Pancreas (tissue), 10 donors: ENCODE results near the gene GFRA4. TPM values are rescaled to one million over a fixed set of nuclear protein-coding genes. Genes with fewer than 3 reads are reported as not detected.
A peak's percentile ranks its signal among the peaks of the same experiment; 100 is the strongest.

ENCODE experiments used
- ATAC-seq, 4 donors: fragments of 200-7000 bp; cut with Tn5 transposase; one replicate each; pipeline versions ENCODE4 v1.8.0 to v1.9.1; 2020; ENCODE audit warnings: mild to moderate bottlenecking in 4 of 4, moderate library complexity in 4 of 4
- DNase-seq, 6 donors: peaks; one replicate each; pipeline ENCODE4 v3.0.0-alpha.2; 2020
- FAIRE-seq: peaks from 2 replicates; lab custom pipeline; 2012; peaks lifted over from hg19 to GRCh38; lab: Jason Lieb, UNC
- H3K27ac ChIP-seq, 4 donors: fragments of 200-600 bp; sonication (generic); 1 replicate in 3 of 4; 2 replicates in 1 of 4; pipeline versions ENCODE4 v1.5.0 to v1.8.0; 2020
- H3K27me3 ChIP-seq, 4 donors: fragments of 200-600 bp; one replicate each; pipeline ENCODE4 v1.8.0; 2021
- H3K36me3 ChIP-seq, 3 donors: fragments of 200-600 bp; sonication (generic) in 1 of 3; one replicate each; pipeline versions ENCODE4 v1.5.0 to v1.8.0; 2020 to 2021
- H3K4me1 ChIP-seq, 3 donors: fragments of 200-600 bp; one replicate each; pipeline ENCODE4 v1.8.0; 2021
- H3K4me3 ChIP-seq, 4 donors: fragments of 200-600 bp; sonication (generic) in 2 of 4; one replicate each; pipeline versions ENCODE4 v1.5.0 to v1.8.0; 2020 to 2021
- H3K9me3 ChIP-seq, 4 donors: fragments of 200-600 bp; one replicate each; pipeline ENCODE4 v1.8.0; 2021
- CTCF ChIP-seq, 4 donors: fragments of 200-600 bp; sonication (generic) in 3 of 4; IDR thresholded peaks; one replicate each; pipeline versions ENCODE4 v1.5.0 to v1.8.0; 2021; ENCODE audit warnings: antibody characterized with exemption in 4 of 4
- WGBS, 2 donors: extraction: QIAGEN DNeasy Blood & Tissue Kit; methylation state at CpG; one replicate each; pipeline ENCODE4 v1.1.7; 2013; 5-methylcytosine and 5-hydroxymethylcytosine counted together
- intact Hi-C, 3 donors: fragments of 100-400 bp; cut with DNase I; formaldehyde crosslinking; loops; one replicate each; pipeline versions ENCODE4 v1.11.1 to v1.14.2; 2022
- polyA plus RNA-seq, 2 donors: library from polyadenylated mRNA; stranded (reverse); fragments of 200-250 nt; gene quantifications; one replicate each; pipeline ENCODE4 v1.2.3, GENCODE V29; 2013
- total RNA-seq, 6 donors: library from RNA; stranded (reverse); fragmentation: NEBNext Ultra II Directional in 4 of 6; extraction: Animal tissue kit (Norgen Biotek cat#: 25700) in 4 of 6; gene quantifications; one replicate each; pipeline versions ENCODE4 v1.2.1 to v1.2.4, GENCODE V29; 2021 to 2023
- donor health status: healthy with polysubstance abuse.
- donor health status: DM: no; HTN: no; CAD: no; lungs with moderate emphysema.
- donor health status: DM: no; HTN: no; CAD: no.
- donor health status: control.
- donor health status: control.
- donor health status: Bipolar disorder and iron deficiency.
- donor health status: DM: yes; HTN: yes; CAD: no.
- donor health status: DM: no; HTN: no; CAD: no.
- donor health status: DM: no; HTN: no; CAD: no.
- donor health status: DM: yes; HTN: yes; CAD: no.

GFRA4 gene
- total RNA-seq (not detected), polyA plus RNA-seq (not detected)

- no peaks in the 10 kb centered on the region for H3K36me3 ChIP-seq
- no peaks in the 10 kb centered on the region for H3K4me1 ChIP-seq
- peak in 1 of 6 donors; percentile 38 for DNase-seq
- no peak within 1 kb of the TSS for H3K4me3 ChIP-seq
- intact Hi-C loops = no loop called here
- no peaks in the 10 kb centered on the region for H3K27me3 ChIP-seq
- no peak for ATAC-seq
- H3K9me3 ChIP-seq = no peaks in the 10 kb centered on the region
- WGBS, 2 donors = 61 to 63% methylated on average over 19 of the region's 19 CpGs
- no peak within 1 kb of the TSS for H3K27ac ChIP-seq
- FAIRE-seq = no peak
- TF ChIP-seq CTCF (IDR thresholded peaks at IDR 0.05) = no peak
Measured at GRCh38 chr20:3663031-3663701, at the start of gene GFRA4. Gene GFRA4, minus strand, starts transcription at chr20:3663399. Its CDS starts 0 bp downstream, at chr20:3663399.

GRCh38 chr20:3712279-3712873 is 49.2 kb upstream of the GFRA4 start, which contains the start of gene SIGLEC1:
Gene SIGLEC1, minus strand, starts transcription at chr20:3712600. Its CDS starts 5,472 bp downstream, at chr20:3707128.
- DNase-seq (peak in 2 of 6 donors; percentile 54 to 66), ATAC-seq (peak in 3 of 4 donors; percentile 35 to 70 (median 65)), FAIRE-seq (no peak)
- Histone ChIP-seq H3K27ac (no peak within 1 kb of the TSS), H3K27me3 (no peaks in the 10 kb centered on the region), H3K36me3 (no peaks in the 10 kb centered on the region), H3K9me3 (no peaks in the 10 kb centered on the region), H3K4me1 (no peaks in the 10 kb centered on the region), H3K4me3 (no peak within 1 kb of the TSS)
- intact Hi-C loops = no loop called here
- TF ChIP-seq CTCF (IDR thresholded peaks at IDR 0.05) = no peak
- 74 to 80% methylated on average over 15 of the region's 15 CpGs for WGBS, 2 donors

GRCh38 chr20:3711484-3711941 is 48.3 kb upstream of the GFRA4 start:
- no peak for TF ChIP-seq CTCF (IDR thresholded peaks at IDR 0.05)
- DNase-seq (no peak), ATAC-seq (peak in 2 of 4 donors; percentile 26 to 29), FAIRE-seq (no peak)
- H3K4me3 ChIP-seq = no peak overlapping the region
- intact Hi-C loops = no loop called here
- WGBS, 2 donors = 63 to 79% methylated on average over 4 of the region's 4 CpGs
- no peaks in the 10 kb centered on the region for H3K9me3 ChIP-seq
- H3K27ac ChIP-seq = no peak overlapping the region
- no peaks in the 10 kb centered on the region for H3K4me1 ChIP-seq
- H3K27me3 ChIP-seq = no peaks in the 10 kb centered on the region
- no peaks in the 10 kb centered on the region for H3K36me3 ChIP-seq

- H3K36me3 ChIP-seq = no peaks in the 10 kb centered on the region
- TF ChIP-seq CTCF (IDR thresholded peaks at IDR 0.05) = peak; percentile 76 to 95 (median 94)
- no peak overlapping the region for H3K4me3 ChIP-seq
- H3K9me3 ChIP-seq = no peaks in the 10 kb centered on the region
- WGBS, 2 donors = 32 to 33% methylated on average over 18 of the region's 18 CpGs
- ATAC-seq (peak; percentile 50 to 78 (median 72)), DNase-seq (peak in 5 of 6 donors; percentile 22 to 92 (median 73)), FAIRE-seq (no peak)
- no peak overlapping the region for H3K27ac ChIP-seq
- no peaks in the 10 kb centered on the region for H3K4me1 ChIP-seq
- H3K27me3 ChIP-seq = no peaks in the 10 kb centered on the region
- intact Hi-C loops = no loop called here
Measured at GRCh38 chr20:3710703-3711483, 47.7 kb upstream of the GFRA4 start.
